ENCODE measurements around the gene NXNL1.

NXNL1 gene

DNA sequence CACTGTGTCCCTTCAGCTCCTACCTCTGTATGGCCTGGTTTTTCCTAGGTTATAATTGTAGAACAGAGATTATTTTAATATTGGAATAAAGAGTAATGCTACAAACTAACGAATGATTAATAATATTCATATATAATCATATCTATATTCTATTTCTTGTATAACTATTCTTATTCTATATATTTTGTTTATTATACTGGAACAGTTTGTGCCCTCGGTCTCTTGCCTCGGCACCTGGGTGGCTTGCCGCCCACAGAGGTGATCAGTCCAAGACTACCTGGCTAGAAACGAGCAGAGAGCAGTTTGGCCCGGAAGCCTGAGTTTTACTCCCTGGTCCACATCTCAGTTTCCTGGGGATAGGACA, 5.7 kb upstream of the NXNL1 start:
- TF ChIP-seq, protein P1, sequence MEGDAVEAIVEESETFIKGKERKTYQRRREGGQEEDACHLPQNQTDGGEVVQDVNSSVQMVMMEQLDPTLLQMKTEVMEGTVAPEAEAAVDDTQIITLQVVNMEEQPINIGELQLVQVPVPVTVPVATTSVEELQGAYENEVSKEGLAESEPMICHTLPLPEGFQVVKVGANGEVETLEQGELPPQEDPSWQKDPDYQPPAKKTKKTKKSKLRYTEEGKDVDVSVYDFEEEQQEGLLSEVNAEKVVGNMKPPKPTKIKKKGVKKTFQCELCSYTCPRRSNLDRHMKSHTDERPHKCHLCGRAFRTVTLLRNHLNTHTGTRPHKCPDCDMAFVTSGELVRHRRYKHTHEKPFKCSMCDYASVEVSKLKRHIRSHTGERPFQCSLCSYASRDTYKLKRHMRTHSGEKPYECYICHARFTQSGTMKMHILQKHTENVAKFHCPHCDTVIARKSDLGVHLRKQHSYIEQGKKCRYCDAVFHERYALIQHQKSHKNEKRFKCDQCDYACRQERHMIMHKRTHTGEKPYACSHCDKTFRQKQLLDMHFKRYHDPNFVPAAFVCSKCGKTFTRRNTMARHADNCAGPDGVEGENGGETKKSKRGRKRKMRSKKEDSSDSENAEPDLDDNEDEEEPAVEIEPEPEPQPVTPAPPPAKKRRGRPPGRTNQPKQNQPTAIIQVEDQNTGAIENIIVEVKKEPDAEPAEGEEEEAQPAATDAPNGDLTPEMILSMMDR (IDR thresholded peaks at IDR 0.05; ENCODE audit: insufficient read depth, missing control alignments) = no peak
- no peak for FAIRE-seq
- DNase-seq (ENCODE audit: insufficient read length, low spot score) = no peak

DNA sequence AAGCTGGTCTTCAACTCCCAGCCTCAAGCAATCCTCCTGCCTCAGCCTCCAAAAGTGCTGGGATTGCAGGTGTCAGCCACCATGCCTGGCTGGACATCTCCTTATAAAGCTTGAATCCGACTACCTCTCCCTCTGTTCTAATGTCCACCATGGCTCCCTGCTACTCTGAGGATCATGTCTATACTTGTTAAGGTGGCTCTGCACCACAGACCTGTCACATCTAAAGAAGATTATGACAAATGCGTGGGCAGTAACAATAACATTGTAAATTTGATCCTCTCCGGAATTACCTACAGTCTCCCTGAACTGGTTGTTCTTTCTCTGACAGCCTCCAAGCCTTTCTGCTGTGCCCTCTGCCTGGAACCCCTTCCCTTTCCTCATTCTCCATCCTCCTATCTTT, 1.8 kb downstream of the NXNL1 start:
- TF ChIP-seq, protein P1 (IDR thresholded peaks at IDR 0.05; ENCODE audit: insufficient read depth, missing control alignments) = no peak
- no peak for FAIRE-seq
- DNase-seq (ENCODE audit: insufficient read length, low spot score) = no peak

DNA sequence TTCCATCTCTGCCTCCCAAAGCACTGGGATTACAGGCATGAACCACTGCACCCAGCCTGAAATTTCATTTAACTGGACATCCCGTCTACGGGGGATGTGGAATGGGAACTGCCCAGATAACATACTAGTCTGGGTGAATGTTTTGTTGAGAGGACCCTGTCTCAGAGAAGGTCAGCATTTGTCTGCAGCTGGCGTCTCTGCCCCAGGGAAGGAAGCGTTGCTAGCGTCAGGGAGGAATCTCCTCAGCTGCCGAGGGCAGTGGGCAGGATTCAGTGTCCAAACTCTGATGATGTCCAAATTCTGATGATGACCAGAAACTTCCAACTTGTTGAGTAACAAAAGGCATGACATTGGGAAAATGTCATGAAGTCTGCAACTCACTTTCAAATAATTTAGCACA, 3.1 kb downstream of the NXNL1 start:
- FAIRE-seq (no peak), DNase-seq (ENCODE audit: insufficient read length, low spot score) (no peak)

DNA sequence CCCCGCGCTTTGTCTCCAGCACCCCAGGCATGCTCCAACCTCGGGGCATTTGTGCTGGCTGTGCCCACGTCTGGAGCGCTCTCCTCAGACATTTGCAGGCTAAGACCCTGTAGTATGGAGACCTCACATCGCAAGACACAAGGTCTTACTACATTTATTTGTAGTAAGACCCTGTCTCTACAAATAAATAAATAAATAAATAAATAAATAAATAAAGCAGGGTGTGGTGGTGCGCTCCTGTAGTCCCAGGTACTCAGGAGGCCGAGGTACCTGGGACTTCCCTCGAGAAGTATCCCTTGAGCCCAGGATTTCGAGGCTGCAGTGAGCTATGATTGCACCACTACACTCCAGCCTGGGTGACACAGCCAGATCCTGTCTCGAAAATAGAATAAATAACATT, 4.6 kb downstream of the NXNL1 start:
- TF ChIP-seq, protein P1 (IDR thresholded peaks at IDR 0.05; ENCODE audit: insufficient read depth, missing control alignments) = no peak
- DNase-seq (ENCODE audit: insufficient read length, low spot score) (no peak), FAIRE-seq (no peak)

More for the DNA sequence above, 3.1 kb downstream of the NXNL1 start:
- TF ChIP-seq, protein P1 (IDR thresholded peaks at IDR 0.05; ENCODE audit: insufficient read depth, missing control alignments) = no peak

DNA sequence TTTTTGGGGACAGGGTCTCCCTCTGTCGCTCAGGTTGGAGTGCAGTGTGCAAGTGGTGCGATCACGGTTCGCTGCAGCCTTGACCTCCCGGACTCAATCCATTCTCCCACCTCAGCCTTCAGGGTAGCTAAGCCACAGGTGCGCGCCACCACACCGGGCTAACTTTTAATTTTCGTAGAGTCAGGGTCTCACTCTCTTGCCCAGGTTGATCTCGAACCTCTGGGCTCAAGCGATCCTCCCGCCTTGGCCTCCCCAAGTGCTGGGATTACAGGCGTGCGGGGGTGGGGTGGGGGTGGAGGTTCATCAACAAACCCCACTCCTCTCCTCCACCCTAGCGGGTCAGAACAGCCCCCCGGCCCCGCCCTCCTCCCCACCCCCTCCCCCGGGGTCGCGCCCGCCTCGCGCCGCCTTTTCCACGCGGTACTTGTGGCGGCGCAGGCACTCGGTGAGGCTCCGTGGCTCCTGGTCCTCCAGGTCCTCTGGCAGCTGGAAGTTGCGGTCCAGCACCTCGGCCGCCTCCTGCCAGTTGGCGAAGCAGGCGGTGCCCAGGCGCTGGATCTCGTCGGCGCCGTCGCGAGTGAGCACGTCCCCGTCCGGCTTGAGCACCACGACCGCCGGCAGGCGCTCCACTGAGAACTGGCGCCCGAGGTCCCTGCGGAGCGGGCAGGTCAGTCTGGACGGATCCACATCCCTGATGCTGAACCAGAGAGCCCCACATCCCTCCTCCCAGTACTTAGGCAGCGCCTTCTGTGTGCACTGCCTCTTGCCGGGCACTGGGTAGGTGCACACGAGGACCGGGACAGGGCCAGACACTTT, 5.2 kb downstream of the NXNL1 start:
- FAIRE-seq (no peak), DNase-seq (ENCODE audit: insufficient read length, low spot score) (no peak)
- TF ChIP-seq, protein P1 (IDR thresholded peaks at IDR 0.05; ENCODE audit: insufficient read depth, missing control alignments) = no peak

DNA sequence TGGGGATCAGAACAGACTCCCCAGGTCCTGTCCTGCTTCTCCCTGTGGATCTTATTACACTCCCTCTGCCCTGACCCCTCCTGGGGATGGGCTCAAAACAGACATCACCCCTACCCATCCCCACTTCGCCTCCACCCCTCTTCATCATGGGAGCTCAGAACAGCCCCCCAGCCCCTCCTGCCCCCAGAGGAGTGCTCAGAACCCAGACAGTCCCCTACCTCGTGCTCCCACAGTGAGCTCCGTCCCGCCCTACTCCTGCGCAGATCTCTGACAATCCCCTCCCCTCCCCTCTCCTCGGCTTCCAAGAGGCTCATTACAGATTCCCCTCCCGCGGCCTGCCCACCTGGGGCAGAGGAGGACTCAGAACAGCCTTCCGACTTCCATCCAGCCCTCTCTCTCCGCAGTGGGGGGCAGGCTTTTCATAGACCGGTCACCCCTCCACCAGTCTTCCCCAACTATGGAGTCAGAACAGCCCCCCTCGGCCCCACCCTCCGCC, 6.1 kb downstream of the NXNL1 start:
- FAIRE-seq (no peak), DNase-seq (ENCODE audit: insufficient read length, low spot score) (no peak)
- TF ChIP-seq, protein P1 (IDR thresholded peaks at IDR 0.05; ENCODE audit: insufficient read depth, missing control alignments) = no peak

DNA sequence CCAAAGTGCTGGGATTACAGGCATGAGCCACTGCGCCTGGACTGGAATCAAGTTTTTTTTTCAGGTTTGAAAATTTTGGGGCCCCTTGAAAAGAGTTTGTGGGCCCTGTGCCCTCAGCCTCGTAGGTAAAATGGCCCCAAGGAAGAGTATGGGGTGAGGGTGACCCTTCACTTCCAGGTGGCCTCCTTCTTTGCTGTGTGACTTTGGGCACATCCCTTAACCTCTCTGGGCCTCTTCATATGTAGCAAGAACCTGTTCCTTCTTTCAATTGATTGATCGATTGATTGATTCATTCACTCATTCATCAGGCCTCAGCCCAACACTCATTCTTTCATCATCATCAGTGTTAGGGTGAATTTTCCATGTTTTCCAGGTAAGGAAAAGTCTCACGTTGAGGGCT, 8.9 kb downstream of the NXNL1 start:
- TF ChIP-seq, protein P1 (IDR thresholded peaks at IDR 0.05; ENCODE audit: insufficient read depth, missing control alignments) = no peak
- DNase-seq (ENCODE audit: insufficient read length, low spot score) = no peak
- no peak for FAIRE-seq

All from D721Med (cell line).